Uterus (tissue), 4 donors: ENCODE data around the gene UPK1B. TPM values are rescaled to one million over a fixed set of nuclear protein-coding genes. Genes with fewer than 3 reads are reported as not detected.
"Not testable (repeated sequence)": the region's sequence is repeated elsewhere in the genome, so short reads cannot be mapped to it uniquely, and the experiment has no call there.

ENCODE experiments used
- DNase-seq, 2 donors: peaks; one replicate each; pipeline ENCODE4 v3.0.0-alpha.2; 2019 to 2020
- H3K27ac ChIP-seq, 2 donors: fragments of 200-600 bp; sonication (generic); 1 replicate in 1 of 2; 2 replicates in 1 of 2; pipeline ENCODE4 v1.5.1; 2016 to 2018
- H3K27me3 ChIP-seq, 2 donors: fragments of 200-600 bp; sonication (generic); one replicate each; pipeline ENCODE4 v1.5.1; 2018 to 2019; ENCODE audit warnings: control low read depth in 1 of 2
- H3K36me3 ChIP-seq, 2 donors: fragments of 200-600 bp; sonication (generic); one replicate each; pipeline ENCODE4 v1.5.1; 2019; ENCODE audit warnings: control low read depth in 1 of 2
- H3K4me1 ChIP-seq, 2 donors: fragments of 200-600 bp; sonication (generic); one replicate each; pipeline ENCODE4 v1.5.1; 2018 to 2019; ENCODE audit warnings: control low read depth in 1 of 2
- H3K4me3 ChIP-seq, 2 donors: fragments of 200-600 bp; sonication (generic); 1 replicate in 1 of 2; 2 replicates in 1 of 2; pipeline ENCODE4 v1.5.1; 2018 to 2019; ENCODE audit warnings: mild to moderate bottlenecking in 1 of 2
- H3K9me3 ChIP-seq, 2 donors: fragments of 200-600 bp; sonication (generic); one replicate each; pipeline ENCODE4 v1.5.1; 2019; ENCODE audit warnings: control low read depth in 1 of 2
- CTCF ChIP-seq, 4 experiments: fragments of 200-600 bp in 2 of 4; fragments of 450-650 bp in 2 of 4; sonication (generic) in 2 of 4; IDR thresholded peaks; one replicate each; pipeline ENCODE4 v1.5.1; 2016 to 2019; ENCODE audit warnings: antibody characterized with exemption in 4 of 4, mild to moderate bottlenecking in 2 of 4, moderate library complexity in 1 of 4
- POLR2A ChIP-seq, 2 donors: fragments of 450-650 bp; IDR thresholded peaks; one replicate each; pipeline ENCODE4 v1.6.1; 2016; ENCODE audit warnings: antibody characterized with exemption in 2 of 2, mild to moderate bottlenecking in 1 of 2, moderate library complexity in 1 of 2
- intact Hi-C: fragments of 100-400 bp; cut with DNase I; formaldehyde crosslinking; loops from one replicate; pipeline ENCODE4 v1.15.1; 2023; ENCODE audit warnings: low total_unique reads
- total RNA-seq, 4 donors: library from RNA; depleted of rRNA in 3 of 4; stranded (reverse); fragments of >200 nt in 3 of 4; gene quantifications; one replicate each; pipeline versions ENCODE4 v1.1.0 to v1.2.4, GENCODE V29; 2014 to 2023
- donor health status: DM: yes; HTN: yes; CAD: no.

Gene UPK1B
- total RNA-seq, 4 donors from 2014 or later = 0.30 TPM; not detected in 3

- no peaks in the 10 kb centered on the region for H3K36me3 ChIP-seq
- peaks cover 0 to 3% of the 10 kb centered on the region in 2 donors for H3K4me1 ChIP-seq
- peak within 1 kb of the TSS; percentile 80 to 90 for H3K27ac ChIP-seq
- no peaks in the 10 kb centered on the region for H3K27me3 ChIP-seq
- H3K9me3 ChIP-seq = no peaks in the 10 kb centered on the region
- peak within 1 kb of the TSS; percentile 53 to 61 for H3K4me3 ChIP-seq
- intact Hi-C loops = no loop called here
- DNase-seq = peak; percentile 80 to 84
- TF ChIP-seq CTCF (IDR thresholded peaks at IDR 0.05) (no peak), POLR2A (IDR thresholded peaks at IDR 0.05) (peak; percentile 65 to 89)
Observed at GRCh38 chr3:119240591-119241434, 67.4 kb downstream of the UPK1B start, which contains the start of gene B4GALT4. Gene B4GALT4, minus strand, starts transcription at chr3:119240878. Its CDS starts 10,779 bp downstream, at chr3:119230099.

- H3K36me3 ChIP-seq, H3K27me3 ChIP-seq, H3K4me3 ChIP-seq, H3K9me3 ChIP-seq, intact Hi-C loops, H3K4me1 ChIP-seq, H3K27ac ChIP-seq, DNase-seq: not testable (repeated sequence)
Observed at GRCh38 chr3:119242387-119243057, 69.1 kb downstream of the UPK1B start.

- H3K4me1 ChIP-seq, intact Hi-C loops, H3K36me3 ChIP-seq, DNase-seq, H3K27me3 ChIP-seq, H3K4me3 ChIP-seq, H3K27ac ChIP-seq, H3K9me3 ChIP-seq: not testable (repeated sequence)
Observed at GRCh38 chr3:119243058-119243529, 69.7 kb downstream of the UPK1B start.

- TF ChIP-seq POLR2A (IDR thresholded peaks at IDR 0.05) (no peak), CTCF (IDR thresholded peaks at IDR 0.05) (no peak)
- H3K4me1 ChIP-seq = peaks cover 0 to 3% of the 10 kb centered on the region in 2 donors
- H3K27me3 ChIP-seq = no peaks in the 10 kb centered on the region
- no peaks in the 10 kb centered on the region for H3K36me3 ChIP-seq
- DNase-seq = no peak
- H3K9me3 ChIP-seq = peaks cover 0 to 3% of the 10 kb centered on the region in 2 donors
- H3K4me3 ChIP-seq = no peak overlapping the region
- intact Hi-C loops = no loop called here
- H3K27ac ChIP-seq = no peak overlapping the region
Observed at GRCh38 chr3:119243712-119244111, 70.3 kb downstream of the UPK1B start.

- intact Hi-C loops = no loop called here
- no peak overlapping the region for H3K27ac ChIP-seq
- no peaks in the 10 kb centered on the region for H3K4me1 ChIP-seq
- no peak for TF ChIP-seq POLR2A (IDR thresholded peaks at IDR 0.05)
- TF ChIP-seq CTCF (IDR thresholded peaks at IDR 0.05) = no peak
- DNase-seq = no peak
- no peak overlapping the region for H3K4me3 ChIP-seq
- peaks cover 0 to 4% of the 10 kb centered on the region in 2 donors for H3K9me3 ChIP-seq
- no peaks in the 10 kb centered on the region for H3K27me3 ChIP-seq
- H3K36me3 ChIP-seq = no peaks in the 10 kb centered on the region
Observed at GRCh38 chr3:119245778-119246177, 72.4 kb downstream of the UPK1B start.

Other genes with a start within 250 kb of the UPK1B start
- gene IGSF11, start 138.8 kb upstream of the UPK1B start, total RNA-seq = 1 to 10 TPM in 2 of 4 donors, not detected in 2; 1.2 to 4.4 TPM
- gene TEX55, start 27.4 kb upstream of the UPK1B start, total RNA-seq = not detected
- gene B4GALT4, start 67.3 kb downstream of the UPK1B start, total RNA-seq = 10 to 100 TPM; 21.6 to 74.1 (median 49.8) TPM
- gene ARHGAP31, start 120.8 kb downstream of the UPK1B start, total RNA-seq = 10 to 100 TPM; 17.6 to 53.2 (median 29.4) TPM